ENCODE measurements around the gene ZNF358. TPM values are rescaled to one million over a fixed set of nuclear protein-coding genes. Genes with fewer than 3 reads are reported as not detected.

The ZNF358 gene
- total RNA-seq, 4 donors from 2014 or later = 50.2 to 72.7 (median 69.1) TPM

- intact Hi-C loops (cut with DNase I; ENCODE audit: low total_unique reads) = no loop called here
- in situ Hi-C loops (cut with MboI; ENCODE audit: low pct_ligation_motif_present in 1 of 4, low pct_unique_long_range_greater_than_20kb in 1 of 4, low sequenced_read_pairs in 3 of 4) = no loop called here
- no peak for TF ChIP-seq POLR2AphosphoS5 (IDR thresholded peaks at IDR 0.05)
- no peak for TF ChIP-seq CTCF (IDR thresholded peaks at IDR 0.05)
- no peak for TF ChIP-seq EP300 (IDR thresholded peaks at IDR 0.05; ENCODE audit: low read depth)
- TF ChIP-seq POLR2A (IDR thresholded peaks at IDR 0.05) = no peak
- H3K4me1 ChIP-seq = peaks cover 0 to 18% (median 11%) of the 10 kb centered on the region in 4 donors
- H3K27ac ChIP-seq = peak overlapping the region; percentile 21 to 60 (median 34)
- WGBS, 2 donors (ENCODE audit: low coverage in 1 of 2) = 50 to 67% methylated on average over 2 to 11 of the region's 11 CpGs
- no peak for DNase-seq
- no peaks in the 10 kb centered on the region for H3K9me3 ChIP-seq
- H3K4me3 ChIP-seq = no peak overlapping the region
- no peaks in the 10 kb centered on the region for H3K27me3 ChIP-seq
- no peaks in the 10 kb centered on the region for H3K36me3 ChIP-seq
These were observed 35.5 kb upstream of the ZNF358 start for GRCh38 chr19:7480222-7480969.

- Histone ChIP-seq H3K4me3 (no peak overlapping the region), H3K36me3 (no peaks in the 10 kb centered on the region), H3K4me1 (peaks cover 0 to 18% (median 11%) of the 10 kb centered on the region in 4 donors), H3K9me3 (no peaks in the 10 kb centered on the region), H3K27ac (peak overlapping the region in 3 of 4 donors; percentile 21 to 60 (median 37)), H3K27me3 (no peaks in the 10 kb centered on the region)
- no peak for TF ChIP-seq EP300 (IDR thresholded peaks at IDR 0.05; ENCODE audit: low read depth)
- TF ChIP-seq POLR2A (IDR thresholded peaks at IDR 0.05) = no peak
- TF ChIP-seq CTCF (IDR thresholded peaks at IDR 0.05) = no peak
- no peak for TF ChIP-seq POLR2AphosphoS5 (IDR thresholded peaks at IDR 0.05)
- in situ Hi-C loops (cut with MboI; ENCODE audit: low pct_ligation_motif_present in 1 of 4, low pct_unique_long_range_greater_than_20kb in 1 of 4, low sequenced_read_pairs in 3 of 4) = no loop called here
- DNase-seq = no peak
- 76% methylated on average over 7 of the region's 7 CpGs; no CpG with 5 or more reads in 1 of the 2 donors for WGBS, 2 donors (ENCODE audit: low coverage in 1 of 2)
- intact Hi-C loops (cut with DNase I; ENCODE audit: low total_unique reads) = no loop called here
These were observed 35.0 kb upstream of the ZNF358 start for GRCh38 chr19:7480970-7481255.

GRCh38 chr19:7482584-7483439, 33.1 kb upstream of the ZNF358 start:
- DNase-seq = peak; percentile 72
- TF ChIP-seq POLR2AphosphoS5 (IDR thresholded peaks at IDR 0.05) = peak in 1 of 3 donors; percentile 6
- no peak for TF ChIP-seq CTCF (IDR thresholded peaks at IDR 0.05)
- TF ChIP-seq POLR2A (IDR thresholded peaks at IDR 0.05) = peak; percentile 32
- TF ChIP-seq EP300 (IDR thresholded peaks at IDR 0.05; ENCODE audit: low read depth) = no peak
- 45% methylated on average over 35 of the region's 37 CpGs; no CpG with 5 or more reads in 1 of the 2 donors for WGBS, 2 donors (ENCODE audit: low coverage in 1 of 2)
- intact Hi-C loops (cut with DNase I; ENCODE audit: low total_unique reads) (no loop called here), in situ Hi-C loops (cut with MboI; ENCODE audit: low pct_ligation_motif_present in 1 of 4, low pct_unique_long_range_greater_than_20kb in 1 of 4, low sequenced_read_pairs in 3 of 4) (no loop called here)
- H3K9me3 ChIP-seq = no peaks in the 10 kb centered on the region
- H3K27me3 ChIP-seq = no peaks in the 10 kb centered on the region
- H3K36me3 ChIP-seq = no peaks in the 10 kb centered on the region
- H3K4me1 ChIP-seq = peaks cover 0 to 18% (median 11%) of the 10 kb centered on the region in 4 donors
- peak overlapping the region in 3 of 4 donors; percentile 24 to 46 (median 29) for H3K27ac ChIP-seq
- no peak overlapping the region for H3K4me3 ChIP-seq

- TF ChIP-seq EP300 (IDR thresholded peaks at IDR 0.05; ENCODE audit: low read depth) = no peak
- no peak for TF ChIP-seq POLR2AphosphoS5 (IDR thresholded peaks at IDR 0.05)
- TF ChIP-seq POLR2A (IDR thresholded peaks at IDR 0.05) = no peak
- TF ChIP-seq CTCF (IDR thresholded peaks at IDR 0.05) = no peak
- WGBS, 2 donors (ENCODE audit: low coverage in 1 of 2) = 60 to 65% methylated on average over 7 to 17 of the region's 17 CpGs
- H3K27ac ChIP-seq = peak overlapping the region in 2 of 4 donors; percentile 24 to 29
- intact Hi-C loops (cut with DNase I; ENCODE audit: low total_unique reads) = no loop called here
- in situ Hi-C loops (cut with MboI; ENCODE audit: low pct_ligation_motif_present in 1 of 4, low pct_unique_long_range_greater_than_20kb in 1 of 4, low sequenced_read_pairs in 3 of 4) = no loop called here
- H3K27me3 ChIP-seq = no peaks in the 10 kb centered on the region
- H3K4me3 ChIP-seq = no peak overlapping the region
- no peaks in the 10 kb centered on the region for H3K36me3 ChIP-seq
- no peak for DNase-seq
- H3K4me1 ChIP-seq = peaks cover 0 to 24% (median 16%) of the 10 kb centered on the region in 4 donors
- no peaks in the 10 kb centered on the region for H3K9me3 ChIP-seq
These were observed 32.1 kb upstream of the ZNF358 start for GRCh38 chr19:7483720-7484201.

All from transverse colon (tissue), 4 donors.